Adrenal gland (tissue), 12 donors: ENCODE data around the gene GRIK5. TPM values are rescaled to one million over a fixed set of nuclear protein-coding genes. Genes with fewer than 3 reads are reported as not detected.

Experiments
- DNase-seq, 7 donors: peaks; one replicate each; pipeline ENCODE4 v3.0.0-alpha.2; 2019 to 2020
- H3K27ac ChIP-seq, 5 donors: fragments of 200-600 bp; sonication (generic) in 4 of 5; 1 replicate in 3 of 5; 2 replicates in 2 of 5; pipeline versions ENCODE4 v1.5.1 to v1.8.0; 2016 to 2020; ENCODE audit warnings: mild to moderate bottlenecking in 1 of 5
- H3K27me3 ChIP-seq: fragments of 200-600 bp; 2 replicates; pipeline ENCODE4 v1.8.0; 2021
- H3K36me3 ChIP-seq, 2 donors: fragments of 200-600 bp; replicated peaks in 1 of 2; 1 replicate in 1 of 2; 2 replicates in 1 of 2; pipeline versions ENCODE4 v1.5.1 to v1.8.0; 2018 to 2022
- H3K4me1 ChIP-seq, 2 donors: fragments of 200-600 bp; replicated peaks in 1 of 2; 1 replicate in 1 of 2; 2 replicates in 1 of 2; pipeline versions ENCODE4 v1.5.1 to v1.8.0; 2018 to 2021
- H3K4me3 ChIP-seq, 4 donors: fragments of 200-600 bp; sonication (generic) in 3 of 4; one replicate each; pipeline ENCODE4 v1.5.1; 2016 to 2018
- H3K9me3 ChIP-seq, 3 donors: fragments of 200-600 bp; sonication (generic) in 1 of 3; replicated peaks in 1 of 3; 1 replicate in 2 of 3; 2 replicates in 1 of 3; pipeline versions ENCODE4 v1.5.1 to v1.8.0; 2016 to 2021
- CTCF ChIP-seq, 6 experiments: fragments of 450-650 bp in 4 of 6; fragments of 200-600 bp in 2 of 6; sonication (generic) in 1 of 6; IDR thresholded peaks; 1 replicate in 5 of 6; 2 replicates in 1 of 6; pipeline versions ENCODE4 v1.5.1 to v1.8.0; 2016 to 2021; ENCODE audit warnings: antibody characterized with exemption in 6 of 6, mild to moderate bottlenecking in 2 of 6, moderate library complexity in 1 of 6
- POLR2A ChIP-seq, 2 donors: fragments of 450-650 bp; IDR thresholded peaks; one replicate each; pipeline ENCODE4 v1.6.1; 2017; ENCODE audit warnings: antibody characterized with exemption in 2 of 2, mild to moderate bottlenecking in 2 of 2, moderate library complexity in 1 of 2
- WGBS, 4 donors: extraction: QIAGEN DNeasy Blood & Tissue Kit in 2 of 4; methylation state at CpG; one replicate each; pipeline versions ENCODE4 v1.1.5 to v1.1.7; 2013 to 2017; 5-methylcytosine and 5-hydroxymethylcytosine counted together
- intact Hi-C, 2 donors: fragments of 100-400 bp; cut with DNase I; formaldehyde crosslinking; loops; one replicate each; pipeline versions ENCODE4 v1.14.1 to v1.15.0; 2022 to 2023
- polyA plus RNA-seq, 3 donors: library from polyadenylated mRNA; stranded (reverse); fragments of 200-250 nt in 2 of 3; fragments of 350-450 nt in 1 of 3; fragmentation: Illumina TruSeq in 1 of 3; extraction: RNeasy Lipid Tissue Mini Kit (QIAGEN cat#74804) in 1 of 3; gene quantifications; one replicate each; pipeline ENCODE4 v1.2.3, GENCODE V29; 2013 to 2014
- total RNA-seq, 9 donors: library from RNA; depleted of rRNA in 4 of 9; stranded (reverse); fragments of >200 nt in 4 of 9; fragments of 120-200 nt in 1 of 9; fragmentation: NEBNext Ultra II Directional in 1 of 9; extraction: Animal tissue kit (Norgen Biotek cat#: 25700) in 1 of 9; gene quantifications; one replicate each; pipeline versions ENCODE4 v1.1.0 to v1.2.4, GENCODE V29; 2013 to 2023
- donor health status: healthy with polysubstance abuse.
- donor health status: Bipolar disorder and iron deficiency.
- donor health status: DM: yes; HTN: yes; CAD: no.
- donor health status: DM: no; HTN: no; CAD: no.
- donor health status: DM: no; HTN: no; CAD: no.
- donor health status: DM: yes; HTN: yes; CAD: no.

Gene GRIK5
- total and polyA plus RNA-seq, 12 donors, result 0.24 to 11.9 (median 2.3) TPM; not detected in 1

GRCh38 chr19:42095814-42096230 lies 25.8 kb upstream of the GRIK5 start:
- WGBS, 4 donors, result 18 to 27% (median 21%) methylated on average over 11 to 28 of the region's 28 CpGs; no CpG with 5 or more reads in 1 of the 4 donors
- intact Hi-C loops, result no loop called here
- no peak for DNase-seq
- H3K4me3 ChIP-seq, result no peak overlapping the region
- no peaks in the 10 kb centered on the region for H3K36me3 ChIP-seq
- H3K4me1 ChIP-seq, result no peaks in the 10 kb centered on the region
- peaks cover 4% of the 10 kb centered on the region for H3K27me3 ChIP-seq
- no peak overlapping the region for H3K27ac ChIP-seq
- no peaks in the 10 kb centered on the region for H3K9me3 ChIP-seq
- TF ChIP-seq CTCF (IDR thresholded peaks at IDR 0.05) (no peak), POLR2A (IDR thresholded peaks at IDR 0.05) (no peak)

- Histone ChIP-seq H3K4me1 (no peaks in the 10 kb centered on the region), H3K27me3 (peaks cover 4% of the 10 kb centered on the region), H3K36me3 (no peaks in the 10 kb centered on the region), H3K9me3 (no peaks in the 10 kb centered on the region), H3K27ac (no peak overlapping the region), H3K4me3 (no peak overlapping the region)
- intact Hi-C loops, result no loop called here
- TF ChIP-seq POLR2A (IDR thresholded peaks at IDR 0.05) (no peak), CTCF (IDR thresholded peaks at IDR 0.05) (no peak)
- 77 to 87% (median 81%) methylated on average over 22 to 36 of the region's 36 CpGs for WGBS, 4 donors
- DNase-seq, result no peak
Measured at GRCh38 chr19:42095142-42095813, 25.3 kb upstream of the GRIK5 start.

- H3K4me1 ChIP-seq, result no peaks in the 10 kb centered on the region
- intact Hi-C loops, result no loop called here
- peaks cover 4% of the 10 kb centered on the region for H3K27me3 ChIP-seq
- no peaks in the 10 kb centered on the region for H3K36me3 ChIP-seq
- H3K27ac ChIP-seq, result no peak overlapping the region
- H3K4me3 ChIP-seq, result no peak overlapping the region
- 42 to 67% (median 67%) methylated on average over 3 to 4 of the region's 4 CpGs for WGBS, 4 donors
- DNase-seq, result no peak
- no peak for TF ChIP-seq CTCF (IDR thresholded peaks at IDR 0.05)
- no peak for TF ChIP-seq POLR2A (IDR thresholded peaks at IDR 0.05)
- H3K9me3 ChIP-seq, result no peaks in the 10 kb centered on the region
Measured at GRCh38 chr19:42093926-42094325, 23.9 kb upstream of the GRIK5 start.

GRCh38 chr19:42093505-42093904 lies 23.5 kb upstream of the GRIK5 start:
- Histone ChIP-seq H3K4me3 (no peak overlapping the region), H3K9me3 (no peaks in the 10 kb centered on the region), H3K4me1 (no peaks in the 10 kb centered on the region), H3K27me3 (peaks cover 4% of the 10 kb centered on the region), H3K36me3 (no peaks in the 10 kb centered on the region), H3K27ac (no peak overlapping the region)
- DNase-seq, result no peak
- TF ChIP-seq POLR2A (IDR thresholded peaks at IDR 0.05), result no peak
- TF ChIP-seq CTCF (IDR thresholded peaks at IDR 0.05), result no peak
- intact Hi-C loops, result no loop called here
- 43 to 71% (median 67%) methylated on average over 4 of the region's 4 CpGs for WGBS, 4 donors
